NB4 (cell line): ENCODE data around the gene GFM2.

Source experiments
- MYC ChIP-seq: IDR thresholded peaks from 2 replicates; pipeline ENCODE4 v1.6.1; 2011; ENCODE audit warnings: low read depth, low read length
- TF ChIP-seq, protein P1 (sequence below): IDR thresholded peaks from one replicate; pipeline ENCODE4 v1.5.1; 2012; ENCODE audit warnings: low read depth, low read length

DNA sequence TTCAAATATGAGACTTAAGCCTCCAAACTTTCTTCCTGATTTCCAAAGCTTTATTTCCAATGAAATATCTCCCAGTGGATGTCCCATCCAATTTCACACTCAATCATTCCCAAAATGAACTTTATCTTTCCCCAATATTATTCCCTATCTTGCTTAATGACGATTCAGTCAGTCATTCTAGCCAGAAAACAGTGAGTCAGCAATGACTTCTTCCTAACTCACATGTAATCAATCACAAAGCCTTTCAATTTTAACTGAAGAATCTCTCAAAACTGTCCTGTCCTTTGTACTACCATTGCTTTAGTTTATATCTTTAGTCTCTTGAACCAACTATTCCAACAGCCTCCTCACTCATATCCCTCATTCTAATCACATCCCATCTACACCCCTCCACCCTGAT lies 35.0 kb upstream of the GFM2 start:
- TF ChIP-seq MYC = no peak
- TF ChIP-seq, protein P1, sequence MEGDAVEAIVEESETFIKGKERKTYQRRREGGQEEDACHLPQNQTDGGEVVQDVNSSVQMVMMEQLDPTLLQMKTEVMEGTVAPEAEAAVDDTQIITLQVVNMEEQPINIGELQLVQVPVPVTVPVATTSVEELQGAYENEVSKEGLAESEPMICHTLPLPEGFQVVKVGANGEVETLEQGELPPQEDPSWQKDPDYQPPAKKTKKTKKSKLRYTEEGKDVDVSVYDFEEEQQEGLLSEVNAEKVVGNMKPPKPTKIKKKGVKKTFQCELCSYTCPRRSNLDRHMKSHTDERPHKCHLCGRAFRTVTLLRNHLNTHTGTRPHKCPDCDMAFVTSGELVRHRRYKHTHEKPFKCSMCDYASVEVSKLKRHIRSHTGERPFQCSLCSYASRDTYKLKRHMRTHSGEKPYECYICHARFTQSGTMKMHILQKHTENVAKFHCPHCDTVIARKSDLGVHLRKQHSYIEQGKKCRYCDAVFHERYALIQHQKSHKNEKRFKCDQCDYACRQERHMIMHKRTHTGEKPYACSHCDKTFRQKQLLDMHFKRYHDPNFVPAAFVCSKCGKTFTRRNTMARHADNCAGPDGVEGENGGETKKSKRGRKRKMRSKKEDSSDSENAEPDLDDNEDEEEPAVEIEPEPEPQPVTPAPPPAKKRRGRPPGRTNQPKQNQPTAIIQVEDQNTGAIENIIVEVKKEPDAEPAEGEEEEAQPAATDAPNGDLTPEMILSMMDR = no peak
